Stimulated activated CD4-positive, alpha-beta T cell treated with anti-CD3 and anti-CD28 coated beads, Interleukin-12 subunit alpha, Interleukin-12 subunit beta, amount 100 ng/mL, for 48 hours (primary cell): Measurements from ENCODE around the gene TMPRSS6.
A peak's percentile ranks its signal among the peaks of the same experiment; 100 is the strongest.

Experiments
- DNase-seq, 3 donors: peaks; one replicate each; pipeline ENCODE4 v3.0.0-alpha.2; 2020; ENCODE audit warnings: low read depth in 2 of 3, low spot score in 1 of 3

TMPRSS6 gene

DNA sequence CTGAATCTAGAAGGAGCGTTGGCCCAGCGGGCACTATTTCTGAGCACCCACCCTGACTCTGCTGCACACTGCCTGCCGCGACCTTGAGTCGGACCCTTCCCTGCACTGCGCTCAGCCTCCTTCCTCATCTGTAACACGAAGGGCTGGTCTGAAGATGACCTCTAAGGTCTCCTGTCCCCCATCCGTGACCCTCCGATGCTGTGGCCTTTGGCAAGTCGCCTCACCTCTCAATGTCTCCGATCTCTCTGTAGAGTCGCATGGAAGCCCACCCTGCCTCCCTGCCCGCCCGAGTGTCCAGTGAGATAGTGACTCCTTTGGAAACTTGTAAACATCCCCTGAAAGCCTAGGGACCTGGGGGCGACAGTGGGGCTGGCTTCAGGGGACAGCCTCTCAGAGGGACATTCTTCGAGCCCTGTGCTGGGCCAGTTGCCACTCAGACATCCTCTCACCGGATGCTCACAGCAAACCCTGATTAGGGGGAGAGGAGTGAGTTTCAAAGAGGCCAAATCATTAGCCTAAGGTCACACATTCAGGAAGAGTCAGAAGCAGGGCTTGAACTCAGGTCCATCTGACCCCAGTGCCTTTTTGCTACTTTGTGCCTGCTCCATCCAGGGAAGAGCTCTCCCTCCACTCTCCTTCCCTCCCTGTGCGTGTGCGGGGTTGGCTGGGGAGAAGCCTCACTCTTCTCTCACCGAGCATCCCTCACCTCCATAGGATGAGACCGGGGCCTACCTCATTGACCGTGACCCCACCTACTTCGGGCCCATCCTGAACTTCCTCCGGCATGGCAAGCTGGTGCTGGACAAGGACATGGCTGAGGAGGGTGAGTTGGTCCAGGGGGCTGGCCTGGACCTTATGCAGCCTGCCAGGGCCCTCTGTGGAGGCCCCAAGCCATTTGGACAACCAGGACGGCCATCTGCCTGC is 56.9 kb downstream of the TMPRSS6 start:
- no peak for DNase-seq

DNA sequence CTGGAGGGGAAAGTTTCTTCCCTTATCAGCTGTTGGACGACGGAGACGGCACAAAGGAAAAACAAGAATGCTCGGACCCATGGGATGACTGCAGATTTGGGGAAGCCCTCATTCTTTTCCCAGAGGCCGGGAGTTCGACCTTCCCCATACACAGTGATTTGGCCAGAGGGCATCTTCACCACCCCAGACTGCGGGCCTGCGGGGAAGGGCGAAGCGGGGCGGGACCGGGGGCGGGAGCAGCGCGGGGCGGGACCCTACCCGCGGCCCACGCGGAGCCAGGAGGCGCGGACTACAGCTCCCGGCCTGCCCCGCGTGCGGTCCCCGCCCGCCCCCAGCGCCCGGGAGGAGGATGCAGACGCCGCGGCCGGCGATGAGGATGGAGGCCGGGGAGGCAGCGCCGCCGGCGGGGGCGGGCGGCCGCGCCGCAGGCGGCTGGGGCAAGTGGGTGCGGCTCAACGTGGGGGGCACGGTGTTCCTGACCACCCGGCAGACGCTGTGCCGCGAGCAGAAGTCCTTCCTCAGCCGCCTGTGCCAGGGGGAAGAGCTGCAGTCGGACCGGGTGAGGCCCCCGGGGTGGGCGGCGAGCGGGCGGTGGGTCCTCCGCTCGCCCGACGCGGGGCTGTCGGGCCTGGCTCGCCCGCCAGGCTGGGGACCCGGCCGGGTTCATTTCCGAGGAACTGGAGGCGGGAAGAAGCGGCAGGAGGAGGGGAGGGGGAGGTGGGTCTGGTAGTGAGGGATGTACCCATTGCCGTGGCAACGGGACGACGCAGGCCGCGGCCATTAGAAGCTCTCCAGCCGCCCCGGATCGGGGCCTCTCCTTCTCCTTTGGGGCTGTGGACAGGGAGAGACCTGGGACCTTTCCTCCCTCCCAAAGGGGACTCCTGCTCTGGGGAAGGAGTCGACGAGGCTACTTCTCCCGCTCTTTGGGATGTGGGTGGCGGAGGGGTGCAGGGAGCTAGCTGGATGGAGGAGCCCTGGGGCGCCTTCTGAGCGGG is 57.8 kb downstream of the TMPRSS6 start, which contains the start of gene KCTD17:
KCTD17 (plus strand) TSS at position 352 of the 995 bp plus-strand sequence; CDS start at position 371, 19 bp downstream.
- peak; percentile 56 to 73 (median 59) for DNase-seq

DNA sequence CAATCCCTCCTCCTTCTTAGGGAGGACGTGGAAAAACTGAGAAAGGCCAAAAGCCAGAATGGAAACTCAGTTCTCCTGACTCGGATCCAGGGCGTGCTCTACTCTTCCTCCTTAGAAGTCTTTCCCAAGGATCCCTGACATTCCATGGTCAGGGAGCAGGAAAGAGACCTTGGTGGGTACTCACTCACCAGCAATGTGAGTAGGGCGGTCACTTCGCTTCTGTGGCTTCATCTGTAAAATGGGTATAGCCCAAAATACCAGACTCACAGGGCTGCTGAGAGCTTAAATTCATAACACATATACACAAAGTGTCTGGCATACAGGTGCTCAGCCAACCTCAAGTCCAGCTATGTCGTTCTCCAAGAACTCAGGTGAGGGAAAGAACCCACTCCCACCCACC is 58.6 kb downstream of the TMPRSS6 start:
- no peak for DNase-seq

DNA sequence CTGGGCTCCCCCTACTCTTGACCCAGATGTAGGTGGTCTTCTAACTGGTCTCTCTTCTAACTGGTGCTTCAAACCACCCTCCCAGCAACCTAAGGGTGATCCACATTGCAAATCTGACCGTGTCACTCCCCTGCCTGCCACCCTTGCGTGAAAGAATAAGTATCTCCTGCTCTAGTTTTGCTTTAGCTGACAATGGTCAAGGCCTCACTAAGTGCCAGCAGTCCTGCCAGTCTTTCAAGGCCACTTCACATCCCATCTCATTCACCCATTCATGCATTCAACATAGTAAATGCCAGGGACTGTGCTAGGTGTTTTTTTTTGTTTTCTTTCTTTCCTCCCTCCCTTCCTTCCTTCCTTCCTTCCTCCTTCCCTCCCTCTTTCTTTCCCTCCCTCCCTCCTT is 60.3 kb downstream of the TMPRSS6 start:
- no peak for DNase-seq

DNA sequence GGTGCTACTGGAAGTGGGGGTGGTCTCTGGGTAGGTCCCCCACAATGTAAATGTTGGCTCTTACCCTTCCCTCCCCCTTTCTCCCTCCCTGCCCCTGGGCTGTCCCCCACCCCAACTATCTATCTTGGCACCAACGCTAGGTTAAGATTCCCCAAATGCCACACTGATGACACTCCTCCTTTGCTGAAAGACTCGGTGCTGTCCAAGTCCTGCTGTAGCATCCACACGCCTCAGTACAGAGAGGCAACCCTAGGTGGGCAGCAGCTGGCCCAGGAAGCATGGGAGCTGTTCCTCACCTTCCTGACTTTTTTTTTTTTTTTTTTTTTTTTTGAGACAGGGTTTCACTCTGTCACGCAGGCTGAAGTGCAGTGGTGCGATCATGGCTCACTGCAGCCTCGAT is 61.4 kb downstream of the TMPRSS6 start:
- no peak for DNase-seq

DNA sequence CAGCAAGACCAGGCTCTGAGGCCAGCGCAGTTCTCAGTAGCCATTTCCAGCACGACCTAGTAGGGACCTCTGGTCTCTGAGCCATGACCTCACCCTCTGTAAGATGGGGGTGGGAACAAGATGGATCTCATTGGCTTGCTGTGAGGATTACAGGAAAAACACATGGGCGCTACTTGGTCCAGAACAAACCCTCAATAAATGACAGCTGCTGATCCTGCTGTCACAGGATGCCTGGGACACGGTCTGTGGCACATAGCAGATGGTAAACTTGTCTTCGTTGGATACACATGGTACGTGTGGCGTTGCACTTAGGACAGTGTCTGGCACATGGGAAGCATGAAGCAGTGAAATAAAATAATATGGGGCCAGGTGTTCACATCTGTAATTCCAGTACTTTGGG is 62.5 kb downstream of the TMPRSS6 start:
- no peak for DNase-seq

DNA sequence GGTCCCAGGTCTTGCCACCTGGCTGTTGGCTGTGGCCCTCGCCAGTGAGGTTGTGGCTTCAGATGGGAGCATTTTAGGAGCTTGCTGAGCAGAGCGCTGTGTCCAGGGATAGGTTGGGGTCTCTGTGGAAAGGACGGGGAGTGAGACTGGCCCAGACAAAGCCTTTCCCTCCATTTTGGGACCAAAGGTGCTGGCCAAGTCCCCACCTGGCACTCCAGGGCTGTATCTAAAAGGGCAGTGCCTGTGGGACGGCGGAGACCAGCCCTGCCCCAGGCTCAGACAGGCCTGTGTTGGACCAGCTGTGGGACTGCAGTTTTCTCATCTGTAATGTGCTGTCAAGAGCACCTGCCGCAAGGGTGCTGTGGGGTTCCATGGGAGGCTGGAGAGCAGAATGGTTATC is 62.9 kb downstream of the TMPRSS6 start:
- DNase-seq = no peak

DNA sequence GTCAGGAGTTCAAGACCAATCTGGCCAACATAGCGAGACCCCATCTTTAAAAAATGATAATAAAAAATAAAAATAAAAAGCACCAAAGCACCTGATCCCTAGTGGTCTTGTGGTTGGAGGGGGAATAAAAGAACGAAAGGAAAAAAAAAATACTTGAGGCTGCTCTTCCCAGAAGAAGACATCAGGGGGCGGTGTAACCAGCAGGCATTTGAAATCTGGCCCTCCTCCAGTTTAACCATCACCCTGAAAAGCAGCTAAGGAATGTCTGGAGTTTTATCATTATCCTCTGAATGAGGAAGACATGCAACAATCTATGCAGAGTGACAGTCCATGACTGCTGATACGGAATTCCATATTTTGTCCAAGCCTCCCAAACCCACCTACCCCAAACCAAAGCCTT is 63.6 kb downstream of the TMPRSS6 start:
- DNase-seq = no peak

DNA sequence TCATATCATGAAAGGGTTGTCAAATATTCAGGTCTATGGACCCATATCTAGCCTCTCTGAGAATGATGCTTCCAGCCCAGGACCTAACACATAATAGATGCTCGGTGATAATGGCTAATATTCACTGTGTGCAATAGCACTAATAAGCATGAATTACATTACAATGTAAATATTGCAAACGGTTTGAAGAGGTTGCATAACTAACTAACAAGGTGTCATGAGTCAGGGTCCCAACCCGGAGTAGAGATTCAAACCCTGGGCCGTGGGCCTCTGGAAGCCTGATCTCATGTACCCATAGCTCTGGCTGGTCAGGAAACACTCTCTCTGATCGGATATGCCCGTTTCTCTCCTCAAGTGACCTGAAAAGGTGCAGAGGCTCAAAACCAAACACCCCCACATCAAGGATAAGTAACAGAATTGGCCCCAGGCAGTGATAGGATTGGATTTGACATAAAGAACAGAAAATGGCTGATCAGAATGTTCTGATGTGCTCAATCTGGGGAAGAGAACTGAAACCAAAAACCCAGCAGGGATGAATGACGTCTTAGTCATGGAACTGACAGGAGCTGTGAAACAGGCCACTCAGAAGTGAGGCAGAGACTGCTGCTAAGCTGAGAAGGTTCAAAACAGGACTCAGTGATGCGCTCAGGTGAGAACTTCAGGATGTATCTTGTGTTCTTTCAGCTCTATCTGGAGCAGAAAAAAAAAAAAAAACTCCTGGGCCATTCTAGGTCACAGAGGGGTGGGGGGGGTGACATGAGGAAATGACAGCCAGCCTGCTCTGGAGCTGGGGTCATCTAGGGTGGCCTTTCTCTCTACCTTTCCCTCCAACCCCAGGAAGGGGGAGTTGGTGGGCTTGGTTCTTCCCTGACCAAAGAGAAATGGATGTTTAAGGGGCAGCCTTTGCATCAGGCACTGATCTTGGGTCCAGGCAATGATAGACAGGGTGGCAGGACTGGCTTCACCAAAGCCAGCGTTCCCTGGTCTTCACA is 64.6 kb downstream of the TMPRSS6 start:
- peak in 1 of 3 donors; percentile 31 for DNase-seq

DNA sequence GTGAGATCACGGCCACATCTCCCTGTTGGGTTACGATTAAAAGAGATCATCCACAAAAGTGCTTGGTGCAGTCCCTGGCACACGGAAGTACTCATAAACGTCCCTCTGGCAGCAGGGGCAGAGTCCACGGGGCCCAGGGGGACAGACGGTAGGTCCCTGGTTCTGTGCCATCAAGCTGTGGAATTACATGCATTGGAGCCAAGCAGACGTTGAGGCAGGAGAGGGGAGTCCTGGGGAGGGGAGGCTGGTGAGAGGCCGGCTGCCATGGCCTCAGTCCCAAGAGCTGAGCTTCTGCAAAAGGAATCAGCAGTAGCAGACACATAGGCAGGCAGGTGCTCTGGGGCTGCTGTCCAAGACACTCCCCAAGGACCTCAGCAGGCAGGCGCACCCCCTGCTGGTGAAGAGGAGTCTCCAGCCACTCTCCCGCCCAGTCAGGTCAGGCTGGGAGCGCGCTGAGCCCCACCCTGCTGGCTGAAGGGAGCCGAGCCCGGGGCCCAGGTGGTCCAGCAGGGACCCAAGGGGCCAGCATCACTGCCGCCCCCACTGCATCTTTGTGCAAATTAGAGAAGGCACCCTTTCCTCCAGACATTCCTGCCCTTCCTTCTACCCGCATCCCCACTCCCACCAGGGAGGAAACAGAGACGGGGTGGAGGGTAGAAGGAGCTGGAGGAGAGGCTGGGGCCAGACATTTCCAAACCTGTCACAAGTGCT is 65.5 kb downstream of the TMPRSS6 start:
- DNase-seq = peak in 1 of 3 donors; percentile 40

DNA sequence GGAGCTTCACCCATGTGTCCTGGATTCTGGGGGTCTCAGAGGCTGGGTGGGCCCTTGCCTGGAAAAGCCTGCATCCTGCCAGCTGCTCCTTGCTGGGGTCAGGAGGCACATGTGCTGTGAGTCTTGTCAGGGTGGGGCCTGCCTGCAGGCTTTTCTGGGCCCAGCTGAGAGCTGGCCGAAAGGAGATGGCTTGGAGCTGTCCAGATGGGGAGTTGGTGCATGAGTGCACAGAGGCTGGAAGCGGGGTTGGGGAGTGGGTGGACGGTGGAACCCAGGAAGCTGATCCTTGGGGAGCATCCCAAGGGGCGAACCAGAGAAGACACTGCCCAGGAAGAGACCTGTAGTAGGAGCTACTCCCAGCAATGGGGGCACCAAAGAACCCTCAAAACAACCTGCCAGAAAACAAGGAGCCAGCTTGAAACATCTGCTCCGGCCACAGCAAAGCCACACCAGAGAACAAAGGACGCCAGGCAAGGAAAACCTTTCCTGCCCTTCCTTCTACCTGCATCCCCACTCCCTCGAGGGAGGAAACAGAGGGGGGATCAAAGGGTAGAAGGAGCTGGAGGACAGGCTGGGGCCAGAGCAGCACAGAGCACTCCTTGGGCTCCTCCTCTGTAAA is 66.2 kb downstream of the TMPRSS6 start:
- DNase-seq = no peak

DNA sequence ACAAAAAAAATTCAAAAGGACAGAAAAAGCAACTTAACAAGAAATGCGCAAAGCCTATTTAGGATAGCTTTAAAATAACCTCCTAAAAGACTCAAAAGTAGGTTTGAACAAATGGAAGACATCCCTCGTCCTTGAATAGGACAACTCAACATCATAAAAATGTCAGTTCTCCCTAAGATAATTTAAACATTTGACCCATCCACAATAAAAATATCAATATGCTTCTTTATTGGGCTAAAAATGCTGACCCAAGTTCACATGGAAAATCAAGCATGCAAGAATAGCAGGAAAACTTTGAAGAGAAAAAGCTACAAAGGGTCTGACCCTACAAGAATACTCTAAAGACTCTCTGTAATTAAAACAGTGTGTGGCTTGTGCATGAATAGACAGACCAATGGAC is 70.0 kb downstream of the TMPRSS6 start:
- DNase-seq = no peak

DNA sequence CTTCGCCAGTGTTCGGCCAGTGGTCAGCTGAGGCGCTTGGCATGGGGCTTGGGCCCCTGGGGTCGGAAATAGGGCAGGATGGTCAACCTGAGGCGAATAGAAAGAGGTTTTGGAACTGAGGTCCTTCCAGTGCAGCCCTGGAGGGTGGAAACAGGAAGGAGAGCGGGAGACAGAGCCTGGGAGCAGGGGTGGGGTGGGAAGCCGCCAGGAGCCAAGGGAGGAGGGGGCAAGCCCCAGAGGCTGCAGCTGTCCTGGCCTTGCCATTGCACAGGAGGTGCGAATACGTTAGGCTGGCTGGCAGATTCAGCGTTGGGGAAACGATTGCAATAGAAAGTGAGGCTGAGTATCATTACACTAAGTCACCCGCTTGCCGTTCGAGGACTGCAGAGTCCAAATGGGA is 71.8 kb downstream of the TMPRSS6 start:
- DNase-seq = no peak

DNA sequence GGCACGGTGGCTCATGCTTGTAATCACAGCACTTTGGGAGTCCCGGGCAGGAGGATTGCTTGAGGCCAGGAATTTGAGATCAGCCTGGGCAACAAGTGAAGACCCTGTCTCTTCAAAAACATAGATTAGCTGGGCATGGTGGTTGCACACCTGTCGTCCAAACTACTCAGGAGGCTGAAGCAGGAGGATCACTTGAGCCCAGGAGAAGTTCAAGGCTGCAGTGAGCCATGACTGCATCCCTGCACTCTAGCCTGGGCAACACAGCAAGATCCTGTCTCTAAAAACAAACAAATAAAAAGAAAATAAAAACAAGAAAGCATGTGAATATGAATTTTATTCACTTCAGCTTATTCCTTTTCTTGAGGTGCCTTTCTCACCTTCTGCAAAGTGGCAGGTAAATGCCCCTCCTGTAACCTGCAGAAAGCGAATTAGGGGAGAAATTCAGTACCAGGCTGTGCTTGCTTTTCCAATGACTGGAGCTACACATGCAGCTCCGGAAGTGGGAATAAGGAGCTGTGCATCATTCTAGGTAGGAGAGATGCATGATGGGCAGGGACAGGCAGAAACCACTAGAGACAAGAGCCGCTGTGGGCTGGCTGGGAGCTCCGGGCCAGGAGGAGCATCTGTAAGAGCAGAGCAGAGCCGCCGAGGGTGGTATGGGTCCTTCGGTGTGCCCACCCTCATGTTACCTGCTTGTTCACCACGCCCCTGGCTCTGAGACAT is 72.7 kb downstream of the TMPRSS6 start:
- DNase-seq = no peak

DNA sequence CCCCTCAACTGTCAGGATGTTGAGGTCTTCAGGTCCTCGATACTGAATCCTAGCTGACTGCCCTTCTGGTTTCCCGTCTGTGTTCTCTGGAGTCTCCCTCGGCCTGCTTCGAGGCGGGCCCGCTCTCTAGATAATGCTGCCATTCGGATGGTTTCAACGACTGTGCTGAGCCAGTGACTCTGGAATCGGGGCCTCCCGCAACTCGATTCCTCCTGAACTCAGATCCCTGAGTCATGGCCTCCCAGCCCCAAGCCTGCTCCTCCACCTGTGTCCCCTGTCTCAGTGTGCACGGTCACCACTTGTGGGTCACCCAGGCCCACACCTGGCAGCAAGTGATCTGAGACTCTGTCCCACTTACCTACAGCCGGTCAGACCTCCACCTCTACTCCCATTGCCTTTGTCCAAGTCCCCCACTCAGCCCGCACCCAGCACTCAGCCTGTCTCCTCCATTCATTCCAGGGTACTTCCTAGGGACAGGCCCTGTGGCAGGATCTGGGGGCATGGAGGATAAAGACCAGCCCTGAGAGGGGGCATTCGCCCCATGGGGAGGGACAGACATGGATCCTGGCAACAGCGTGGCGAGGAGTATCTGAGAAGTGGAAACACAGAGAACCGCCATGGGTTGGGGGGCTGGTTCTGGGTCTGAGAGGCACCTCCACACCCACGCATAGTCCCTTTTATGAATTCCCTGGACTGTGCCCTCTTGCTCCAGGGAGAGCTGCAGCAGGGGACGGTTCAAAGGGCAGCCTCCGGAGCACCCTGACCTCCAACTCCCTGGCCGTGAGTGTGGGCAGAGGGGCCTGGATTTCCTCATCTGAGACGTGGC is 75.7 kb downstream of the TMPRSS6 start:
- no peak for DNase-seq

DNA sequence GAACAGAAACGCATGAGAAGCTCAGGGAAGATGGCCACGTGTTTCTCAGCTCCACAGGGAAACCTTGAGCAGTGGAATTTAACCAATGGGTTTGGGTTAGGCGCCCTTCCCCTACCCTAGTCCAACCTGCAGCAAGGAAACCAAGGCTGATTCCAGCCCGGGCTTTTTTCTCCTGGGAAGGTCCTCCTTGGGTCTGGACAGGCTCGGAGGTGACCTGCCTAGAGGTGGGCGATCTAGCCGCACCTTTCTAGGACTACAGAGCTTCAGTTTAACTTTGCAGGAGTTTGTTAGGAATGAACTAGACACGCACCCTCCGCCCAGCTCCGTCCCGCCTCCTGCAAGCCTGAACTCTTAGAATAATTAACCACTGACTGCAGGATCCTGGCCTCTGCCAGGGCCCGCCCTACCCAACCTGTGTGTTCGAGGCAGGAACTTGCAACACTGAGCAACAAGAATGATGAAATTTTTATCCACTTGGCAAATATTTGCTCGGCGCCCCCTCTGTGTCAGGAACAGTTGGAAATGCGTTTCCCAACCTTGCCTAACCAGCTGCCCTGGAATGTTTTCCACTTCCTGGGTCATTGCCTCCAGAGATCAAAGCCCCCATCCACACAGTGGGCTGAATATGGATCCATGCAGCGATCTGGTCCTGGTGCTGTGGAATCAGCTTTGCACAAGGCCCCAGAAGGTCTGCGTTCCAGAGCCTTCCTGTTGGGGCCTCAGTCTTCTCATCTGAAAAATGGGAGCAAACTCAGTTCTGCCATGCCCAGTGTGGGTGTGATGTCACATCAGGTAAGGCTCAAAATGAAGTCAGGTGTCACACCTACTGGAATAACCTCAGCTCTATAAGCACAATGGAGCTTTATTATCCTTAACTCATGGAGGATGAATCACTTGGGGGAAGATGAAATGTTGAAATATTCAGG is 76.7 kb downstream of the TMPRSS6 start:
- no peak for DNase-seq

DNA sequence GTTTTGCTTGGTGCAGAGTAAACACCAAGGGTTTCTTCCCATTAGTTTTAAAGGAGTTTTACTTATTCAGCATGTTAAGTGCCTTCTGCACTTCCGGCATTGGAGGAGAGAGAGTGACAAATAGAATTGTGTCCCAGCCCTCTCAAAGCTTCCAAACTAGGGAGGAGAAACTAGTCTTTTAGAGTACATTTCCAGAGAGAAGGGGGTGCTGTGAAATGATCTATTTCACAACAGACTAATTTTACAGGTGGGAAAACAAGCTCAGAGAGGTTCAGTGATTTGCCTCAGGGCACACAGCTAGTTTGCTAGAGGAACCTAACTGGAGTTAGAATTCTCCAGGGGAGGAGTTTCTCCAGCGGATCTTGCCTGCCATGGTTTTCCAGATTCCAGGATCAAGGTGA is 77.4 kb downstream of the TMPRSS6 start:
- no peak for DNase-seq
